Right lobe of liver (tissue), 4 donors: ENCODE results near the gene CCSER1.
"Not testable (repeated sequence)": the region's sequence is repeated elsewhere in the genome, so short reads cannot be mapped to it uniquely, and the experiment has no call there.

Source experiments
- POLR2A ChIP-seq: fragments of 450-650 bp; IDR thresholded peaks from one replicate; pipeline ENCODE4 v1.6.1; 2017; ENCODE audit warnings: antibody characterized with exemption, mild to moderate bottlenecking
- TF ChIP-seq, protein P1 (sequence below), 4 donors: fragments of 200-600 bp in 3 of 4; fragments of 450-650 bp in 1 of 4; IDR thresholded peaks; one replicate each; pipeline versions ENCODE4 v1.5.1 to v1.8.0; 2016 to 2022; ENCODE audit warnings: antibody characterized with exemption in 4 of 4, mild to moderate bottlenecking in 2 of 4
- donor health status: DM: no; HTN: no; CAD: no.
- donor health status: DM: no; HTN: no; CAD: no.
- donor health status: DM: no; HTN: yes; CAD: no.

DNA sequence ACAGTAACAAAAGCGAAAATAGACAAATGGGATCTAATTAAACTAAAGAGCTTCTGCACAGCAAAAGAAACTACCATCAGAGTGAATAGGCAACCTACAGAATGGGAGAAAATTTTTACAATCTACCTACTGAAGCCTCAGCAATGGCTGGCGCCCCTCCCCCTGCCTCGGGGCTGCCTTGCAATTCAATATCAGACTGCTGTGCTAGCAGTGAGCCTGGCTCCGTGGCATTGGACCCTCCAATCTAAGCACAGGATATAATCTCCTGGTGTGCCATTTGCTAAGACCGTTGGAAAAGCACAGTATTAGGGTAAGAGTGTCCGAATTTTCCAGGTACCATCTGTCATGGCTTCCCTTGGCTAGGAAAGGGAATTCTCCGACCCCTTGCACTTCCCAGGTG, 1278.2 kb downstream of the CCSER1 start:
- not testable (repeated sequence) for TF ChIP-seq POLR2A
- TF ChIP-seq, protein P1, sequence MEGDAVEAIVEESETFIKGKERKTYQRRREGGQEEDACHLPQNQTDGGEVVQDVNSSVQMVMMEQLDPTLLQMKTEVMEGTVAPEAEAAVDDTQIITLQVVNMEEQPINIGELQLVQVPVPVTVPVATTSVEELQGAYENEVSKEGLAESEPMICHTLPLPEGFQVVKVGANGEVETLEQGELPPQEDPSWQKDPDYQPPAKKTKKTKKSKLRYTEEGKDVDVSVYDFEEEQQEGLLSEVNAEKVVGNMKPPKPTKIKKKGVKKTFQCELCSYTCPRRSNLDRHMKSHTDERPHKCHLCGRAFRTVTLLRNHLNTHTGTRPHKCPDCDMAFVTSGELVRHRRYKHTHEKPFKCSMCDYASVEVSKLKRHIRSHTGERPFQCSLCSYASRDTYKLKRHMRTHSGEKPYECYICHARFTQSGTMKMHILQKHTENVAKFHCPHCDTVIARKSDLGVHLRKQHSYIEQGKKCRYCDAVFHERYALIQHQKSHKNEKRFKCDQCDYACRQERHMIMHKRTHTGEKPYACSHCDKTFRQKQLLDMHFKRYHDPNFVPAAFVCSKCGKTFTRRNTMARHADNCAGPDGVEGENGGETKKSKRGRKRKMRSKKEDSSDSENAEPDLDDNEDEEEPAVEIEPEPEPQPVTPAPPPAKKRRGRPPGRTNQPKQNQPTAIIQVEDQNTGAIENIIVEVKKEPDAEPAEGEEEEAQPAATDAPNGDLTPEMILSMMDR (IDR thresholded peaks at IDR 0.05) = not testable (repeated sequence)
